HEK293T (cell line): ENCODE results near the gene ONECUT1.

Source experiments
- ARNT ChIP-seq: fragments of 450-650 bp; IDR thresholded peaks from 2 replicates; pipeline ENCODE4 v1.6.1; 2017; ENCODE audit warnings: mild to moderate bottlenecking
- BHLHE40 ChIP-seq: fragments of 450-650 bp; IDR thresholded peaks from 2 replicates; pipeline ENCODE4 v1.6.1; 2016; ENCODE audit warnings: mild to moderate bottlenecking, moderate library complexity, borderline replicate concordance
- CTBP1 ChIP-seq: fragments of 450-650 bp; IDR thresholded peaks from 2 replicates; pipeline ENCODE4 v1.6.1; 2016; ENCODE audit warnings: borderline replicate concordance
- ELF4 ChIP-seq: fragments of 450-650 bp; IDR thresholded peaks from 2 replicates; pipeline ENCODE4 v1.6.1; 2017; ENCODE audit warnings: antibody characterized with exemption
- FOXK2 ChIP-seq: fragments of 450-650 bp; IDR thresholded peaks from 2 replicates; pipeline ENCODE4 v1.6.1; 2016; ENCODE audit warnings: mild to moderate bottlenecking
- FOXM1 ChIP-seq: fragments of 450-650 bp; IDR thresholded peaks from 2 replicates; pipeline ENCODE4 v1.6.1; 2017; ENCODE audit warnings: mild to moderate bottlenecking, borderline replicate concordance
- NFRKB ChIP-seq: fragments of 450-650 bp; IDR thresholded peaks from 2 replicates; pipeline ENCODE4 v1.6.1; 2016; ENCODE audit warnings: mild to moderate bottlenecking, moderate library complexity
- PKNOX1 ChIP-seq: fragments of 450-650 bp; IDR thresholded peaks from 2 replicates; pipeline ENCODE4 v1.6.1; 2016
- SP1 ChIP-seq: fragments of 450-650 bp; IDR thresholded peaks from 2 replicates; pipeline ENCODE4 v1.6.1; 2017
- SUZ12 ChIP-seq: fragments of 450-650 bp; IDR thresholded peaks from 2 replicates; pipeline ENCODE4 v1.6.1; 2016; ENCODE audit warnings: mild to moderate bottlenecking
- TARDBP ChIP-seq: fragments of 450-650 bp; IDR thresholded peaks from 2 replicates; pipeline ENCODE4 v1.6.1; 2016

DNA sequence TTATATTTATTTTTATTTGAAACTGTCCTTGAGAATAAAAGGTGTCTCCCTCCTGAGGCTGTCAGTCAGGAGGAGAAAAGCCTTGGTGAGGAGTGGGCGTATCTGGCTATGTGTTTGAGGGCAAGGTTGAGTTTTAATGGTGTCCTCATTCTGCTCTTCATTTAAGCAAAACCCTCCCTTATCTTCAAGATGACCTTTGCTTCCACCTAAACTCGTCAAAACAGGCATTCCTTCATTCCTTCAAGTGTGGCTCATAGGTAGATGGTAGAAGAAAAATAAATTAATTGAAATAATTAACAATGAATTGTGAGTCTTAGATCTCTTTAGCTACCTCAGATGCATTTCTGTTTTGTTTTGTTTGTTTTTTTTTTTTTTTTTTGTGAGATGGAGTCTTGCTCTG is 71.6 kb downstream of the ONECUT1 start:
- no peak for TF ChIP-seq CTBP1
- no peak for TF ChIP-seq SUZ12
- no peak for TF ChIP-seq TARDBP
- no peak for TF ChIP-seq ARNT
- TF ChIP-seq NFRKB, result no peak
- no peak for TF ChIP-seq BHLHE40
- no peak for TF ChIP-seq FOXM1
- no peak for TF ChIP-seq SP1
- TF ChIP-seq ELF4, result no peak
- no peak for TF ChIP-seq FOXK2
- TF ChIP-seq PKNOX1, result no peak
